Fibroblast of lung (primary cell): ENCODE results near the gene FAM120AOS. TPM values are rescaled to one million over a fixed set of nuclear protein-coding genes. Genes with fewer than 3 reads are reported as not detected.

Experiments used
- DNase-seq, 2 donors: peaks; one replicate each; pipeline versions ENCODE4 v3.0.0 to v3.0.0-alpha.2; 2010; ENCODE audit warnings: low read depth in 2 of 2
- H2AFZ ChIP-seq: 2 replicates; pipeline ENCODE4 v1.5.1; 2012; ENCODE audit warnings: low read length, control low read depth, inconsistent platforms
- H3K27ac ChIP-seq: 2 replicates; pipeline ENCODE4 v1.5.1; 2011; ENCODE audit warnings: low read length, control low read depth; ENCODE audit not compliant: insufficient read depth
- H3K27me3 ChIP-seq: 2 replicates; pipeline ENCODE4 v1.5.1; 2011; ENCODE audit warnings: mild to moderate bottlenecking, low read length; ENCODE audit not compliant: control insufficient read depth, insufficient read depth
- H3K36me3 ChIP-seq: 2 replicates; pipeline ENCODE4 v1.5.1; 2011; ENCODE audit warnings: low read length; ENCODE audit not compliant: control insufficient read depth, insufficient read depth
- H3K4me1 ChIP-seq: 2 replicates; pipeline ENCODE4 v1.5.1; 2011; ENCODE audit warnings: low read length; ENCODE audit not compliant: control insufficient read depth, insufficient read depth; ENCODE audit errors: extremely low read depth
- H3K4me2 ChIP-seq: 2 replicates; pipeline ENCODE4 v1.5.1; 2011; ENCODE audit warnings: low read length, control low read depth; ENCODE audit not compliant: insufficient read depth; ENCODE audit errors: extremely low read depth
- H3K4me3 ChIP-seq, 4 experiments: fragments of 200-600 bp in 1 of 4; sonication (generic) in 1 of 4; replicated peaks in 1 of 4; 2 replicates each; pipeline ENCODE4 v1.5.1; 2011 to 2016; ENCODE audit warnings: low read length in 4 of 4, low read depth in 3 of 4, mild to moderate bottlenecking in 3 of 4, control low read depth in 2 of 4, inconsistent platforms in 1 of 4, mixed read lengths in 1 of 4; ENCODE audit not compliant: insufficient read depth in 1 of 4; ENCODE audit errors: control extremely low read depth in 1 of 4
- H3K79me2 ChIP-seq: 2 replicates; pipeline ENCODE4 v1.5.1; 2012; ENCODE audit warnings: mild to moderate bottlenecking, low read length, inconsistent platforms; ENCODE audit not compliant: control insufficient read depth, insufficient read depth
- H3K9ac ChIP-seq: 2 replicates; pipeline ENCODE4 v1.5.1; 2011; ENCODE audit warnings: mild to moderate bottlenecking, low read length, control low read depth; ENCODE audit not compliant: insufficient read depth
- H3K9me3 ChIP-seq: 2 replicates; pipeline ENCODE4 v1.5.1; 2012; ENCODE audit warnings: low read depth, low read length; ENCODE audit not compliant: control insufficient read depth, insufficient read depth
- H4K20me1 ChIP-seq: 2 replicates; pipeline ENCODE4 v1.5.1; 2011; ENCODE audit warnings: low read length; ENCODE audit not compliant: control insufficient read depth, insufficient read depth; ENCODE audit errors: extremely low read depth
- EZH2 ChIP-seq: IDR thresholded peaks from 2 replicates; pipeline ENCODE4 v1.5.1; 2012; ENCODE audit warnings: low read length, control low read depth, mild to moderate bottlenecking; ENCODE audit errors: missing control alignments
- polyA plus RNA-seq, 2 donors: library from polyadenylated mRNA; depleted of rRNA in 1 of 2; stranded (reverse) in 1 of 2; unstranded in 1 of 2; fragments of >200 nt; gene quantifications; 2 replicates each; pipeline ENCODE4 v1.2.1, GENCODE V29; 2011 to 2012; ENCODE audit warnings: missing spikeins in 1 of 2
- total RNA-seq: library from RNA; depleted of rRNA; stranded (reverse); fragments of >200 nt; gene quantifications from 2 replicates; pipeline ENCODE4 v1.2.1, GENCODE V29; 2014
- TF ChIP-seq, protein P1 (sequence below), 2 donors: IDR thresholded peaks in 1 of 2; conservative IDR thresholded peaks in 1 of 2; 1 replicate in 1 of 2; 2 replicates in 1 of 2; pipeline ENCODE4 v1.5.1; 2011 to 2012; ENCODE audit warnings: low read length in 2 of 2, control low read depth in 1 of 2, inconsistent platforms in 1 of 2, low read depth in 1 of 2, mild to moderate bottlenecking in 1 of 2

Gene FAM120AOS
- total and polyA plus RNA-seq, 2 donors (not counting 1 experiment from before 2014, with no cell fraction given): 38.8 to 44.1 TPM

DNA sequence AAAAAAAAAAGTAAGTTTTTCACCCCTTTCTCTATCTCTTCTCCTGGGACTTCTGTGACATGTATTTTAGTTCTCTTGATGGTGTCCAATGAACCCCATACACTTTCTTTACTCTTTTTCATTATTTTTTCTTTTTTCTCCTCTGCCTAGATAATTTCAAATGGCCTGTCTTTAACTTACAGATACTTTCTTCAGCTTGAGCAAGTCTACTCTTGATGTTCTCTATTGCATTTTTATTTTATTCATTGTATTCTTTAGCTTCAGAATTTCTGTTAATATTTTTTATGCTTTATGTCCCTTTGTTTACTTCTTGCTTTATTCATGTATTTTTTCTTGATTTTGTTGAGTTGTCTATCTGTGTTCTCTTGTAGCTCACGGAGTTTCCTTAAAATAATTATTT is 34.4 kb downstream of the FAM120AOS start:
- no peak for TF ChIP-seq EZH2
- TF ChIP-seq, protein P1, sequence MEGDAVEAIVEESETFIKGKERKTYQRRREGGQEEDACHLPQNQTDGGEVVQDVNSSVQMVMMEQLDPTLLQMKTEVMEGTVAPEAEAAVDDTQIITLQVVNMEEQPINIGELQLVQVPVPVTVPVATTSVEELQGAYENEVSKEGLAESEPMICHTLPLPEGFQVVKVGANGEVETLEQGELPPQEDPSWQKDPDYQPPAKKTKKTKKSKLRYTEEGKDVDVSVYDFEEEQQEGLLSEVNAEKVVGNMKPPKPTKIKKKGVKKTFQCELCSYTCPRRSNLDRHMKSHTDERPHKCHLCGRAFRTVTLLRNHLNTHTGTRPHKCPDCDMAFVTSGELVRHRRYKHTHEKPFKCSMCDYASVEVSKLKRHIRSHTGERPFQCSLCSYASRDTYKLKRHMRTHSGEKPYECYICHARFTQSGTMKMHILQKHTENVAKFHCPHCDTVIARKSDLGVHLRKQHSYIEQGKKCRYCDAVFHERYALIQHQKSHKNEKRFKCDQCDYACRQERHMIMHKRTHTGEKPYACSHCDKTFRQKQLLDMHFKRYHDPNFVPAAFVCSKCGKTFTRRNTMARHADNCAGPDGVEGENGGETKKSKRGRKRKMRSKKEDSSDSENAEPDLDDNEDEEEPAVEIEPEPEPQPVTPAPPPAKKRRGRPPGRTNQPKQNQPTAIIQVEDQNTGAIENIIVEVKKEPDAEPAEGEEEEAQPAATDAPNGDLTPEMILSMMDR (conservative IDR thresholded peaks at IDR 0.05 in 1 of 2, IDR thresholded peaks at IDR 0.05 in 1 of 2; ENCODE audit: low read depth in 1 of 2, low read length in 2 of 2): no peak
- H3K4me1 ChIP-seq: no peaks in the 10 kb centered on the region
- H3K4me3 ChIP-seq: no peak overlapping the region
- H3K27ac ChIP-seq: no peak overlapping the region
- no peaks in the 10 kb centered on the region for H4K20me1 ChIP-seq
- no peak overlapping the region for H3K4me2 ChIP-seq
- no peak overlapping the region for H2AFZ ChIP-seq
- DNase-seq: no peak
- no peaks in the 10 kb centered on the region for H3K36me3 ChIP-seq
- H3K27me3 ChIP-seq: no peaks in the 10 kb centered on the region
- no peaks in the 10 kb centered on the region for H3K79me2 ChIP-seq
- H3K9me3 ChIP-seq: no peaks in the 10 kb centered on the region
- no peak overlapping the region for H3K9ac ChIP-seq

DNA sequence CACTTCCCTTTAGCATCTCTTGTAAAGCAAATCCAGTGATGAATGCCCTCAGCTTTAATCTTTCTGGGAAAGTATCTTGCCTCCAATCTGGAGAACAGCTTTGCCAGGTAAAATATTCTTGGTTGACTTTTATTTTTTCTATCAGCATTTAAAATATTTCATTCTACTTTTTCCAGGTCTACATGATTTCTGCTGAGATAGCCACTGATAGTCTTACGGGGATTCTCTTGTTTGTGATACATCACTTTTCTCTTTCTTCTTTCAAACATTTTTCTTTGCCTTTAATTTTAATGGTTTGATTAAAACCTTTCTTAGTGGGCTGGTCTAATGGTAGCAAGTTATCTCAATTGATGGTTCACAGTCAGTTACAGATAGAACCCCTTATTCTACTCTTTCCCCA is 35.8 kb downstream of the FAM120AOS start:
- H3K27me3 ChIP-seq: no peaks in the 10 kb centered on the region
- DNase-seq: no peak
- no peaks in the 10 kb centered on the region for H3K36me3 ChIP-seq
- H2AFZ ChIP-seq: no peak overlapping the region
- no peaks in the 10 kb centered on the region for H3K9me3 ChIP-seq
- H3K9ac ChIP-seq: no peak overlapping the region
- no peaks in the 10 kb centered on the region for H4K20me1 ChIP-seq
- no peaks in the 10 kb centered on the region for H3K79me2 ChIP-seq
- no peaks in the 10 kb centered on the region for H3K4me1 ChIP-seq
- no peak for TF ChIP-seq EZH2
- TF ChIP-seq, protein P1 (conservative IDR thresholded peaks at IDR 0.05 in 1 of 2, IDR thresholded peaks at IDR 0.05 in 1 of 2; ENCODE audit: low read depth in 1 of 2, low read length in 2 of 2): no peak
- no peak overlapping the region for H3K27ac ChIP-seq
- no peak overlapping the region for H3K4me2 ChIP-seq
- H3K4me3 ChIP-seq: no peak overlapping the region

DNA sequence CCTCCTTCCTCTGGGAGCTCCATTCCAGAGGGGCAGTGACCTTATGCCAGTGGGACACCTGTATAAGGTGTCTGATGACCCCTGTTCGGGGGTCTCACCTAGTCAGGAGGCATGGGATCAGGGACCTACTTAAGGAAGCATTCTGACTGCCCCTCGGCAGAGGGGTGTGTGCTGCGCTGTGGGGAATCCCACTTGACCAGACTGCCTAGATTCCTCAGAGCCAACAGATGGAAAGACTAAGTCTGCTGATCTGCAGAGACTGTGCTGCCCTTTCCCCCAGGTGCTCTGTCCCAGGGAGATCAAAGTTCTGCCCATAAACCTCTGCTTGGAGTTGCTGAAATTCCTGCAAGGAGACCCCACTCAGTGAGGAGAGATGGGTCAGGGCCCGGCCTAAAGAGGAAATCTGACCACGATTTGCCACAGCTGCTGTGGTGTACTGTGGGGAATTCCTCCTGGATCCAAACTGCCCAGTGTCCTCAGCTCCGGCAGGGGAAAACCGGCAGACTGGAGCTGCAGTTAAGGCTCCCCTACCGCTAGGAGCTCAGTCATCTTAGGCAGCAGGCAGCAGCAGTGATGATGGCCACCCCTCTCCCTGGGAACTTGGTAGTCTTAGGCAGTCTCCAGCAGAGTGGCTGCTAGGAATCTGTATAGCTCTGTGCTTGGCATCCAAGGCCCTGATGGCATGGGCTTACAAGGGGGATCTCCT is 36.7 kb downstream of the FAM120AOS start:
- H3K4me3 ChIP-seq: no peak overlapping the region
- TF ChIP-seq, protein P1 (conservative IDR thresholded peaks at IDR 0.05 in 1 of 2, IDR thresholded peaks at IDR 0.05 in 1 of 2; ENCODE audit: low read depth in 1 of 2, low read length in 2 of 2): no peak
- TF ChIP-seq EZH2: no peak
- no peak overlapping the region for H3K4me2 ChIP-seq
- H3K36me3 ChIP-seq: no peaks in the 10 kb centered on the region
- no peak for DNase-seq
- no peak overlapping the region for H3K9ac ChIP-seq
- no peaks in the 10 kb centered on the region for H4K20me1 ChIP-seq
- no peaks in the 10 kb centered on the region for H3K9me3 ChIP-seq
- H3K4me1 ChIP-seq: no peaks in the 10 kb centered on the region
- no peaks in the 10 kb centered on the region for H3K27me3 ChIP-seq
- no peaks in the 10 kb centered on the region for H3K79me2 ChIP-seq
- H2AFZ ChIP-seq: no peak overlapping the region
- no peak overlapping the region for H3K27ac ChIP-seq
